H1 (cell line): ENCODE measurements around the gene ALG9. TPM values are rescaled to one million over a fixed set of nuclear protein-coding genes. Genes with fewer than 3 reads are reported as not detected.

Source experiments
- CTCF ChIA-PET: fragments of 300-600 bp; sonication (Branson Sonifier 250); formaldehyde crosslinking; loops from one replicate; lab custom pipeline; 2021; ENCODE audit not compliant: partially characterized antibody; lab: Charles Lee
- POLR2A ChIA-PET: fragments of 300-600 bp; sonication (Branson Sonifier 250); formaldehyde crosslinking; loops from one replicate; lab custom pipeline; 2021; ENCODE audit warnings: inconsistent platforms; ENCODE audit not compliant: partially characterized antibody; lab: Charles Lee
- DNase-seq, 2 experiments: peaks; one replicate each; pipeline versions ENCODE4 v3.0.0 to v3.0.0-alpha.2; 2010 to 2022; ENCODE audit warnings: low spot score in 2 of 2, low read depth in 1 of 2, mixed read lengths in 1 of 2
- FAIRE-seq: peaks from 2 replicates; lab custom pipeline; 2011; peaks lifted over from hg19 to GRCh38; lab: Jason Lieb, UNC
- H2AFZ ChIP-seq: 2 replicates; pipeline ENCODE4 v1.8.1; 2012; ENCODE audit warnings: low read length, inconsistent platforms
- H2AK5ac ChIP-seq: 2 replicates; pipeline ENCODE4 v1.6.1; 2013; ENCODE audit warnings: low read depth, low read length
- H2BK120ac ChIP-seq: replicated peaks from 2 replicates; pipeline ENCODE3; 2013; ENCODE audit warnings: low read depth, low read length, inconsistent platforms
- H2BK12ac ChIP-seq: 2 replicates; pipeline ENCODE4 v1.6.1; 2013; ENCODE audit warnings: low read depth, low read length
- H2BK15ac ChIP-seq: 2 replicates; pipeline ENCODE4 v1.6.1; 2013; ENCODE audit warnings: low read length
- H2BK20ac ChIP-seq: 2 replicates; pipeline ENCODE4 v1.6.1; 2013; ENCODE audit warnings: low read length
- H2BK5ac ChIP-seq: 2 replicates; pipeline ENCODE4 v1.6.1; 2013; ENCODE audit warnings: low read depth, low read length
- H3K14ac ChIP-seq: 2 replicates; pipeline ENCODE4 v1.6.1; 2013; ENCODE audit warnings: inconsistent platforms; ENCODE audit not compliant: insufficient read length
- H3K18ac ChIP-seq: 2 replicates; pipeline ENCODE4 v1.6.1; 2013; ENCODE audit warnings: low read length; ENCODE audit errors: extremely low read depth
- H3K23ac ChIP-seq: 2 replicates; pipeline ENCODE4 v1.6.1; 2013; ENCODE audit warnings: inconsistent platforms; ENCODE audit not compliant: insufficient read length
- H3K23me2 ChIP-seq: 2 replicates; pipeline ENCODE4 v1.6.1; 2013; ENCODE audit warnings: low read depth, low read length
- H3K27ac ChIP-seq: 2 replicates; pipeline ENCODE4 v1.6.1; 2011; ENCODE audit warnings: low read depth, low read length, inconsistent platforms
- H3K27me3 ChIP-seq, 4 experiments: replicated peaks in 1 of 4; 1 replicate in 1 of 4; 2 replicates in 3 of 4; pipeline versions ENCODE4 v1.6.1 to v1.8.1; 2011 to 2013; ENCODE audit warnings: low read length in 3 of 4, mild to moderate bottlenecking in 3 of 4, inconsistent platforms in 2 of 4, mixed read lengths in 2 of 4, moderate library complexity in 1 of 4; ENCODE audit not compliant: control insufficient read depth in 3 of 4, insufficient read depth in 3 of 4; ENCODE audit errors: extremely low read depth in 1 of 4
- H3K36me3 ChIP-seq, 4 experiments: 2 replicates each; pipeline versions ENCODE4 v1.6.1 to v1.8.1; 2011 to 2013; ENCODE audit warnings: mild to moderate bottlenecking in 4 of 4, low read length in 3 of 4, moderate library complexity in 2 of 4, control low read depth in 1 of 4, inconsistent platforms in 1 of 4; ENCODE audit not compliant: insufficient read depth in 4 of 4, control insufficient read depth in 2 of 4
- H3K4ac ChIP-seq: replicated peaks from 2 replicates; pipeline ENCODE3; 2013; ENCODE audit warnings: low read length, low read depth, mixed read lengths, inconsistent platforms; ENCODE audit not compliant: insufficient read length
- H3K4me1 ChIP-seq, 4 experiments: replicated peaks in 1 of 4; 1 replicate in 1 of 4; 2 replicates in 3 of 4; pipeline versions ENCODE4 v1.6.1 to v1.8.1; 2011 to 2013; ENCODE audit warnings: low read length in 3 of 4, inconsistent platforms in 2 of 4, mixed read lengths in 1 of 4; ENCODE audit not compliant: insufficient read depth in 4 of 4, control insufficient read depth in 3 of 4
- H3K4me2 ChIP-seq, 2 experiments: 2 replicates each; pipeline versions ENCODE4 v1.6.1 to v1.8.1; 2011 to 2013; ENCODE audit warnings: low read depth in 2 of 2, low read length in 2 of 2, control low read depth in 1 of 2, inconsistent platforms in 1 of 2, mild to moderate bottlenecking in 1 of 2; ENCODE audit not compliant: insufficient read depth in 1 of 2
- H3K4me3 ChIP-seq, 4 experiments: fragments of 200-600, 300-600 bp in 1 of 4; sonication (generic), shearing (Covaris generic), sonication (Bioruptor Twin) in 1 of 4; 2 replicates each; pipeline versions ENCODE4 v1.5.1 to v1.8.1; 2011 to 2016; ENCODE audit warnings: low read length in 4 of 4, low read depth in 3 of 4, control low read depth in 2 of 4, inconsistent platforms in 2 of 4, mild to moderate bottlenecking in 2 of 4, mixed read lengths in 1 of 4, moderate library complexity in 1 of 4; ENCODE audit not compliant: insufficient read depth in 2 of 4; ENCODE audit errors: extremely low read depth in 1 of 4
- H3K56ac ChIP-seq: replicated peaks from 2 replicates; pipeline ENCODE3; 2013; ENCODE audit warnings: low read depth, mild to moderate bottlenecking, mixed read lengths, low read length, inconsistent platforms; ENCODE audit not compliant: insufficient read length
- H3K79me1 ChIP-seq: 2 replicates; pipeline ENCODE4 v1.6.1; 2013; ENCODE audit warnings: low read depth, low read length, control low read depth
- H3K79me2 ChIP-seq, 2 experiments: 2 replicates each; pipeline versions ENCODE4 v1.6.1 to v1.8.1; 2012 to 2013; ENCODE audit warnings: low read length in 2 of 2, mild to moderate bottlenecking in 2 of 2, inconsistent platforms in 1 of 2; ENCODE audit not compliant: insufficient read depth in 2 of 2, control insufficient read depth in 1 of 2
- H3K9ac ChIP-seq, 4 experiments: replicated peaks in 1 of 4; 1 replicate in 1 of 4; 2 replicates in 3 of 4; pipeline versions ENCODE4 v1.6.1 to v1.8.1; 2011 to 2013; ENCODE audit warnings: low read depth in 3 of 4, low read length in 3 of 4, control low read depth in 2 of 4, mild to moderate bottlenecking in 2 of 4, moderate library complexity in 2 of 4, inconsistent platforms in 1 of 4; ENCODE audit errors: extremely low read depth in 1 of 4
- H3K9me3 ChIP-seq, 2 experiments: 2 replicates each; pipeline versions ENCODE4 v1.6.1 to v1.8.1; 2012 to 2013; ENCODE audit warnings: mild to moderate bottlenecking in 2 of 2, moderate library complexity in 2 of 2, control low read depth in 1 of 2, inconsistent platforms in 1 of 2, low read depth in 1 of 2, low read length in 1 of 2, mixed read lengths in 1 of 2; ENCODE audit not compliant: insufficient read depth in 2 of 2
- H4K20me1 ChIP-seq, 2 experiments: replicated peaks in 1 of 2; 2 replicates each; pipeline versions ENCODE3 to v1.8.1; 2011 to 2013; ENCODE audit warnings: inconsistent platforms in 2 of 2, low read length in 2 of 2, mild to moderate bottlenecking in 1 of 2; ENCODE audit not compliant: insufficient read depth in 2 of 2, control insufficient read depth in 1 of 2
- H4K5ac ChIP-seq: 2 replicates; pipeline ENCODE4 v1.6.1; 2013; ENCODE audit warnings: low read length, low read depth, mixed read lengths, inconsistent platforms; ENCODE audit not compliant: insufficient read length
- H4K8ac ChIP-seq: 2 replicates; pipeline ENCODE4 v1.8.0; 2013; ENCODE audit warnings: mild to moderate bottlenecking, moderate library complexity, low read length, inconsistent platforms; ENCODE audit not compliant: insufficient read depth; ENCODE audit errors: extremely low read depth
- H4K91ac ChIP-seq: replicated peaks from 2 replicates; pipeline ENCODE3; 2013; ENCODE audit warnings: low read length, mixed read lengths, inconsistent platforms; ENCODE audit not compliant: insufficient read length
- GABPA ChIP-seq: IDR thresholded peaks from 2 replicates; pipeline ENCODE4 v1.6.1; 2011; ENCODE audit warnings: mild to moderate bottlenecking, low read length, moderate library complexity, borderline replicate concordance; ENCODE audit not compliant: insufficient read depth
- MAFK ChIP-seq: IDR thresholded peaks from 2 replicates; pipeline ENCODE4 v1.6.1; 2012; ENCODE audit warnings: low read depth, mild to moderate bottlenecking, improper control_type of control experiment, low read length
- WGBS, 2 experiments: shearing (Covaris generic) in 1 of 2; methylation state at CpG; one replicate each; pipeline versions ENCODE4 v1.1.6 to v1.1.7; 2013 to 2015; ENCODE audit warnings: low lambda C conversion rate in 2 of 2, mixed read lengths in 2 of 2, inconsistent platforms in 1 of 2, low coverage in 1 of 2, missing lambda C conversion rate in 1 of 2; ENCODE audit not compliant: insufficient replicate concordance in 2 of 2, insufficient coverage in 1 of 2, insufficient read length in 1 of 2; ENCODE audit errors: extremely low coverage in 1 of 2, missing lambda C conversion rate in 1 of 2; 5-methylcytosine and 5-hydroxymethylcytosine counted together
- polyA plus RNA-seq, 7 experiments: library from polyadenylated mRNA; depleted of rRNA in 3 of 7; stranded (reverse) in 5 of 7; unstranded in 2 of 7; fragments of >200 nt in 5 of 7; fragments of 200-250 nt in 2 of 7; gene quantifications; 1 replicate in 5 of 7; 2 replicates in 1 of 7; 4 replicates in 1 of 7; pipeline versions ENCODE4 v1.2.1 to v1.2.3, GENCODE V29; 2011 to 2013; ENCODE audit warnings: missing spikeins in 2 of 7, mixed read lengths in 2 of 7
- total RNA-seq: library from RNA; stranded (reverse); fragmentation: NEBNext Ultra II Directional; extraction: Animal tissue kit (Norgen Biotek cat#: 25700); gene quantifications from 2 replicates; pipeline ENCODE4 v1.2.1, GENCODE V29; 2021

Gene ALG9
- total and polyA plus RNA-seq, 2 of the 8 experiments (the other 6 are each of a cell fraction or from before 2014, with no cell fraction given): 23.5 to 24.5 TPM

DNA sequence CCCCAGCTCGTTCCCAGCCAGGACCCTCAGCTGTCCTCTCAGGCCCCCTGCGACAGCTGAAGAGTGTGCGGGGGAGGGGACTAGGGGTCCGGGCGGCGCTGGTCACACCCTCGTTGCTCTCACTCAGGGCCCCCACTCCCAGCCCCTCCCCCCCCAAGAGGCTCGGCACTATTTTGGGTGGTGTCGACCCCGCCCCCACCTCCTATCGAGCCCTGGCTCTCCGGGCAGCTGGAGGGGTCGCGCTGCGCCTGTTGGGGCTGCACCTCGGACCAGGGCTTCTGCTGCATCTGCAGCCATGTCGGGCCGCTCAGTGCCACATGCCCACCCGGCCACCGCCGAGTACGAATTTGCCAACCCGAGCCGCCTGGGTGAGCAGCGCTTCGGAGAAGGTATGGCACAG lies 41.2 kb upstream of the ALG9 start, which contains the start of gene HSPB2:
HSPB2 (plus strand) TSS at position 200 of the 400 bp plus-strand sequence; CDS start at position 296, 96 bp downstream.
- Histone ChIP-seq H3K4me1 (peaks cover 0 to 15% (median 9%) of the 10 kb centered on the region in 4 experiments), H3K79me1 (no peaks in the 10 kb centered on the region), H3K79me2 (no peaks in the 10 kb centered on the region), H2BK12ac (peak within 1 kb of the TSS; percentile 98; the same call in 1 of the 2 replicates), H3K9me3 (no peaks in the 10 kb centered on the region), H4K5ac (peak within 1 kb of the TSS; percentile 8), H3K23ac (no peak within 1 kb of the TSS), H2AK5ac (peak within 1 kb of the TSS; percentile 77; the same call in 1 of the 2 replicates), H3K36me3 (no peaks in the 10 kb centered on the region), H3K23me2 (peaks cover 4% of the 10 kb centered on the region; the same call in 1 of the 2 replicates), H2BK120ac (no peak within 1 kb of the TSS), H4K91ac (peak within 1 kb of the TSS; percentile 46), H3K27me3 (no peaks in the 10 kb centered on the region), H3K4me2 (peak within 1 kb of the TSS; percentile 5 to 21; a peak in 2 of 4 replicates), H4K8ac (peak within 1 kb of the TSS; percentile 75), H2BK20ac (no peak within 1 kb of the TSS; the same call in 1 of the 2 replicates), H3K18ac (peak within 1 kb of the TSS; percentile 42; the same call in 1 of the 2 replicates), H3K9ac (no peak within 1 kb of the TSS), H2AFZ (peak within 1 kb of the TSS; percentile 94), H3K14ac (no peak within 1 kb of the TSS), H3K4ac (no peak within 1 kb of the TSS), H4K20me1 (no peaks in the 10 kb centered on the region), H3K27ac (no peak within 1 kb of the TSS), H3K56ac (no peak within 1 kb of the TSS), H2BK15ac (0 out of 2 replicates have a peak within 1 kb of the TSS, but pooled peaks have one; percentile 61), H3K4me3 (no peak within 1 kb of the TSS; a peak in 1 of 8 replicates), H2BK5ac (peak within 1 kb of the TSS; percentile 61; the same call in 1 of the 2 replicates)
- no peak for FAIRE-seq
- CTCF ChIA-PET: interaction anchor here (0.8 to 1.6 kb wide), 3 partner anchors 13 to 85 kb away, joined by 3 to 4 read pairs (median 3); no protein-coding TSS in a partner anchor
- no peak for DNase-seq
- POLR2A ChIA-PET: interaction anchor here (0.5 to 0.8 kb wide), 3 partner anchors 22 to 288 kb away, joined by 3 read pairs; no protein-coding TSS in a partner anchor
- WGBS, 2 experiments: 90% methylated on average over 15 of the region's 26 CpGs; no CpG with 5 or more reads in 1 of the 2 experiments
- TF ChIP-seq MAFK (no peak), GABPA (no peak)
